D341Med (cell line): ENCODE data around the gene TMTC2.
"Not testable (repeated sequence)": the region's sequence is repeated elsewhere in the genome, so short reads cannot be mapped to it uniquely, and the experiment has no call there.

Experiments used
- DNase-seq: peaks from one replicate; pipeline ENCODE4 v3.0.0; 2012; ENCODE audit warnings: low spot score

Gene TMTC2

GRCh38 chr12:83082690-83083276 lies 396.1 kb downstream of the TMTC2 start:
- no peak for DNase-seq

- DNase-seq = no peak
Observed at GRCh38 chr12:83083616-83084015, 396.9 kb downstream of the TMTC2 start.

- DNase-seq = no peak
Observed at GRCh38 chr12:83084516-83085234, 398.0 kb downstream of the TMTC2 start.

- DNase-seq = no peak
Observed at GRCh38 chr12:83086023-83086422, 399.3 kb downstream of the TMTC2 start.

GRCh38 chr12:83089575-83089974 lies 402.9 kb downstream of the TMTC2 start:
- no peak for DNase-seq

GRCh38 chr12:83092129-83092528 lies 405.4 kb downstream of the TMTC2 start:
- DNase-seq = no peak

- DNase-seq = no peak
Observed at GRCh38 chr12:83092606-83093005, 405.9 kb downstream of the TMTC2 start.

- DNase-seq = no peak
Observed at GRCh38 chr12:83093426-83093825, 406.7 kb downstream of the TMTC2 start.

GRCh38 chr12:83097643-83098342 lies 411.1 kb downstream of the TMTC2 start:
- DNase-seq = no peak

- no peak for DNase-seq
Observed at GRCh38 chr12:83099436-83099835, 412.7 kb downstream of the TMTC2 start.

GRCh38 chr12:83102499-83102898 lies 415.8 kb downstream of the TMTC2 start:
- no peak for DNase-seq

- no peak for DNase-seq
Observed at GRCh38 chr12:83106873-83107272, 420.2 kb downstream of the TMTC2 start.

GRCh38 chr12:83110424-83110823 lies 423.7 kb downstream of the TMTC2 start:
- DNase-seq = no peak

- peak; percentile 37 for DNase-seq
Observed at GRCh38 chr12:83113945-83114344, 427.2 kb downstream of the TMTC2 start.

GRCh38 chr12:83114966-83115365 lies 428.3 kb downstream of the TMTC2 start:
- no peak for DNase-seq

GRCh38 chr12:83117926-83118325 lies 431.2 kb downstream of the TMTC2 start:
- DNase-seq = not testable (repeated sequence)

- no peak for DNase-seq
Observed at GRCh38 chr12:83121897-83122622, 435.4 kb downstream of the TMTC2 start.

GRCh38 chr12:83122623-83122934 lies 435.9 kb downstream of the TMTC2 start:
- DNase-seq = no peak

GRCh38 chr12:83123039-83123438 lies 436.3 kb downstream of the TMTC2 start:
- DNase-seq = no peak

- no peak for DNase-seq
Observed at GRCh38 chr12:83128540-83128939, 441.8 kb downstream of the TMTC2 start.

- no peak for DNase-seq
Observed at GRCh38 chr12:83130178-83130577, 443.5 kb downstream of the TMTC2 start.

- no peak for DNase-seq
Observed at GRCh38 chr12:83132360-83132759, 445.7 kb downstream of the TMTC2 start.

GRCh38 chr12:83136411-83136810 lies 449.7 kb downstream of the TMTC2 start:
- no peak for DNase-seq
